ENCODE data around the gene RDH5.
"Not testable (repeated sequence)": the region's sequence is repeated elsewhere in the genome, so short reads cannot be mapped to it uniquely, and the experiment has no call there.

The RDH5 gene

GRCh38 chr12:55748230-55748993 is 28.2 kb downstream of the RDH5 start:
- DNase-seq, result no peak

- no peak for DNase-seq
Observed at GRCh38 chr12:55755246-55755645, 35.1 kb downstream of the RDH5 start.

- DNase-seq, result no peak
Observed at GRCh38 chr12:55757701-55758100, 37.5 kb downstream of the RDH5 start.

GRCh38 chr12:55758575-55758974 is 38.4 kb downstream of the RDH5 start:
- DNase-seq, result not testable (repeated sequence)

- DNase-seq, result no peak
Observed at GRCh38 chr12:55760663-55761062, 40.5 kb downstream of the RDH5 start.

- DNase-seq, result no peak
Observed at GRCh38 chr12:55762646-55763045, 42.5 kb downstream of the RDH5 start.

- DNase-seq, result no peak
Observed at GRCh38 chr12:55765736-55766290, 45.6 kb downstream of the RDH5 start.

- DNase-seq, result no peak
Observed at GRCh38 chr12:55767156-55767555, 47.0 kb downstream of the RDH5 start.

GRCh38 chr12:55771736-55772135 is 51.5 kb downstream of the RDH5 start:
- DNase-seq, result no peak

Data from NCI-H2081 treated with DMSO at 0.1 percent for 48 hours (cell line).